Heart left ventricle (tissue), 16 donors: Measurements from ENCODE around the gene GRM1. TPM values are rescaled to one million over a fixed set of nuclear protein-coding genes. Genes with fewer than 3 reads are reported as not detected.
A peak's percentile ranks its signal among the peaks of the same experiment; 100 is the strongest.

Experiments used
- ATAC-seq, 4 donors: fragments of 200-7000 bp; cut with Tn5 transposase; one replicate each; pipeline ENCODE4 v1.9.1; 2020 to 2022; ENCODE audit warnings: moderate library complexity in 4 of 4, mild to moderate bottlenecking in 3 of 4, moderate number of reproducible peaks in 1 of 4
- DNase-seq, 5 donors: peaks; one replicate each; pipeline ENCODE4 v3.0.0-alpha.2; 2020
- H3K27ac ChIP-seq, 12 donors: fragments of 200-600 bp; sonication (generic) in 4 of 12; one replicate each; pipeline versions ENCODE4 v1.5.0 to v1.8.0; 2016 to 2022; ENCODE audit warnings: mild to moderate bottlenecking in 2 of 12
- H3K27me3 ChIP-seq, 9 donors: fragments of 200-600 bp; sonication (generic) in 2 of 9; one replicate each; pipeline versions ENCODE4 v1.5.1 to v1.8.0; 2016 to 2022; ENCODE audit warnings: mild to moderate bottlenecking in 3 of 9
- H3K36me3 ChIP-seq, 9 donors: fragments of 200-600 bp; sonication (generic) in 2 of 9; one replicate each; pipeline versions ENCODE4 v1.5.0 to v1.8.0; 2018 to 2022; ENCODE audit warnings: mild to moderate bottlenecking in 2 of 9
- H3K4me1 ChIP-seq, 12 donors: fragments of 200-600 bp; sonication (generic) in 4 of 12; one replicate each; pipeline versions ENCODE4 v1.5.0 to v1.8.0; 2016 to 2022; ENCODE audit warnings: mild to moderate bottlenecking in 3 of 12
- H3K4me3 ChIP-seq, 12 donors: fragments of 200-600 bp; sonication (generic) in 4 of 12; one replicate each; pipeline versions ENCODE4 v1.5.0 to v1.8.0; 2017 to 2022; ENCODE audit warnings: mild to moderate bottlenecking in 9 of 12, moderate library complexity in 4 of 12
- H3K9me3 ChIP-seq, 12 donors: fragments of 200-600 bp; sonication (generic) in 4 of 12; one replicate each; pipeline versions ENCODE4 v1.5.0 to v1.8.0; 2016 to 2022; ENCODE audit warnings: mild to moderate bottlenecking in 1 of 12
- POLR2A ChIP-seq, 2 donors: fragments of 450-650 bp; IDR thresholded peaks; one replicate each; pipeline ENCODE4 v1.6.1; 2017; ENCODE audit warnings: antibody characterized with exemption in 2 of 2, mild to moderate bottlenecking in 2 of 2, moderate library complexity in 2 of 2
- WGBS, 4 donors: extraction: QIAGEN DNeasy Blood & Tissue Kit in 2 of 4; methylation state at CpG; one replicate each; pipeline versions ENCODE4 v1.1.5 to v1.1.7; 2013 to 2018; 5-methylcytosine and 5-hydroxymethylcytosine counted together
- intact Hi-C, 10 donors: fragments of 100-400 bp; cut with DNase I; formaldehyde crosslinking; loops; one replicate each; pipeline versions ENCODE4 v1.11.1 to v1.14.2; 2022
- polyA plus RNA-seq, 2 donors: library from polyadenylated mRNA; stranded (reverse); fragments of 200-250 nt; gene quantifications; one replicate each; pipeline ENCODE4 v1.2.3, GENCODE V29; 2013
- total RNA-seq, 9 donors: library from RNA; depleted of rRNA in 2 of 9; stranded (reverse); fragments of >200 nt in 2 of 9; fragmentation: NEBNext Ultra II Directional in 3 of 9; extraction: Animal tissue kit (Norgen Biotek cat#: 25700) in 3 of 9; gene quantifications; one replicate each; pipeline versions ENCODE4 v1.1.0 to v1.2.4, GENCODE V29; 2016 to 2023
- TF ChIP-seq, protein P1 (sequence below), 12 donors: fragments of 200-600 bp; sonication (generic) in 4 of 12; IDR thresholded peaks; one replicate each; pipeline versions ENCODE4 v1.5.0 to v1.8.0; 2018 to 2022; ENCODE audit warnings: antibody characterized with exemption in 12 of 12, mild to moderate bottlenecking in 5 of 12
- donor health status: ischemic (EF 13 %, LVEDD 7.1; RV severe dilation, severe dysfunction).
- donor health status: healthy with polysubstance abuse.
- donor health status: DM: no; HTN: yes; CAD: no.
- donor health status: DM: no; HTN: no; CAD: no.
- donor health status: ischemic (EF 25% LVEDD 6.9; RV normal size, moderate dysfunction).
- donor health status: ischemic (EF 25% LVEDD 5.7; RV mildly dilated, moderate dysfunction).
- donor health status: healthy.
- donor health status: DM: yes; HTN: yes; CAD: no.
- donor health status: ischemic (EF 35%, LVEDD 5.7; RV mildly dilated, moderate dysfunction).
- donor health status: nonischemic (EF 11% LVEDD 7.7; RV severe dilation, severe dysfunction).
- donor health status: DM: yes; HTN: yes; CAD: no.
- donor health status: PGD.
- donor health status: ischemic (EF 29% LVEDD 5.4; RV normal size, mild dysfunction).
- donor health status: nonischemic (EF 23%, LVEDD 6.1; RV moderate dilation, normal function).

Gene GRM1
- total and polyA plus RNA-seq, 11 donors = 0.62 to 6.9 (median 4.7) TPM

DNA sequence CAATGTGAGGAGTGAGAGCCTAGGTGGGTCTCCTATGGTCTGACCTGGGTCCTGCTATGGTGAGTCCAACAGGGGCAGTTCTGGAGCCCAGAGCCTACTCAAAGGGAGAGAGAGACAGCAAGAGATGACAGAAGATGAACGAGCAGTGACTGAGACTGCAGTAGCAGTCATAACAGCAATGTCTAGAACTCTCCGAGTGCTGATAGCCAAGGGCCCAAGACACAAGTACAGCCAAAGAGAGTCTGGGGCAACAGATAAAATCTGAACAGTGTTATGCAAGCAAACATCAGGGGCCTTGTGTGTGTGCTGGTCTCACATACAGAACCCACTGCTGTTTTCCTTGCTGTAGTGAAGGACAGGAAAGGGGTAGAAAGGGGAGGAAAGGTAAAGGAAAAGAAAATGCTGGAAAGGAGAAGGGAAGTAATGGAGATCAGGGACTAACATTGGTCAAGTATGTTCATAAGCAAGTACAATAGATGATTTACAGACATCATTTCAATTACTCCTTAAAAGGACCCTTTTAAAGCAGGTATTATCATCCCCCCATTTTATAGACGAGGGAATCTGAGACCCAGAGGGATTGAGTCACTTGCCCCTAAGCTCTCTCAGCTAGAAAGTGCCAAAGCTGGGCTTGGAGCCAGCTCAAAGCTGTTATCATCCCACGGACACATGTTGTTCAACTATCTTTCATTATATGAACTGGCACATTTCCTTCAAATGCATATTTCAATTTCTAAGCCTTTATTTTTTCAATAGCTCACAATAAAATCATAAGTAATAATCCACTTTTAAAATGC lies 332.5 kb downstream of the GRM1 start:
- 28 to 39% (median 36%) methylated on average over 4 of the region's 4 CpGs for WGBS, 4 donors
- peak in 2 of 4 donors; percentile 54 to 66 for ATAC-seq

DNA sequence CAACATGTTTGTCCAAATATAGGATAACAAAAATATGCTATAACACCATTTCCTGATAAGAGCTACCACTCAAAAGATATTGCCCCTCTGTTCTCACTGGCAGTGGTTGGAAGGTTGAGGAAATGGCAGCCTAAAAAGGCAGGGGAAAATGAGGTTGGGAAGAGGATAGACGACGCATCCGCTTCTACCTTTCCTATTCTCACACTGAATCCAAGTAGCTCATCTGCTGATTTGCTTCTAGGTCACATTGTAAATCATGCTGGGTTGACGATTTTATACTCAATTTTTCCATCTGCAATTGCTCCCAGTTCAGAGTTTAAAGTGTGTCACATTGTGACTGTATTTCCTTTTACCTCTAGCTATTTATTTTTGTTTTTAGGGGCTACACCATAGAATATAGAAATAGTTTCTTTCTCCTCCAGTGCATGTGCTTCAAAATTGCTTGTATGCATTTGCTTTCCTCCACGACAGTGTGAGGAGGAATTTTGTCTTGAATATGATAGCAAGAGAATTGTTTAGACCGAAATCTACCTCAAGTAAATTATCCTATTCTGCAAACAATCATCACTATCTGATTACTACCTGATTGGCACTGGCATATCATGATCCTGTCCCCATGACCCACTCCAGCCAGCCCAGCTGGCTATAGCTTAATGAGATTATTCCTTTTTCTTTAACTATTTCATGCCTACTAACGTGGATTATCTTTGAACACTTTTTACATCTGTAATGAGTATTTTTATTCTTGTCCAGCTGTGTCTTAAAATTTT lies 335.2 kb downstream of the GRM1 start:
- no peaks in the 10 kb centered on the region for H3K27me3 ChIP-seq
- no peak overlapping the region for H3K27ac ChIP-seq
- no peaks in the 10 kb centered on the region for H3K36me3 ChIP-seq
- 70 to 77% (median 72%) methylated on average over 7 of the region's 7 CpGs for WGBS, 4 donors
- DNase-seq (no peak), ATAC-seq (no peak)
- H3K4me1 ChIP-seq = peaks cover 0 to 21% (median 0%) of the 10 kb centered on the region in 12 donors
- no peak overlapping the region for H3K4me3 ChIP-seq
- H3K9me3 ChIP-seq = peaks cover 0 to 15% (median 0%) of the 10 kb centered on the region in 12 donors
- intact Hi-C loops = no loop called here
- TF ChIP-seq, protein P1, sequence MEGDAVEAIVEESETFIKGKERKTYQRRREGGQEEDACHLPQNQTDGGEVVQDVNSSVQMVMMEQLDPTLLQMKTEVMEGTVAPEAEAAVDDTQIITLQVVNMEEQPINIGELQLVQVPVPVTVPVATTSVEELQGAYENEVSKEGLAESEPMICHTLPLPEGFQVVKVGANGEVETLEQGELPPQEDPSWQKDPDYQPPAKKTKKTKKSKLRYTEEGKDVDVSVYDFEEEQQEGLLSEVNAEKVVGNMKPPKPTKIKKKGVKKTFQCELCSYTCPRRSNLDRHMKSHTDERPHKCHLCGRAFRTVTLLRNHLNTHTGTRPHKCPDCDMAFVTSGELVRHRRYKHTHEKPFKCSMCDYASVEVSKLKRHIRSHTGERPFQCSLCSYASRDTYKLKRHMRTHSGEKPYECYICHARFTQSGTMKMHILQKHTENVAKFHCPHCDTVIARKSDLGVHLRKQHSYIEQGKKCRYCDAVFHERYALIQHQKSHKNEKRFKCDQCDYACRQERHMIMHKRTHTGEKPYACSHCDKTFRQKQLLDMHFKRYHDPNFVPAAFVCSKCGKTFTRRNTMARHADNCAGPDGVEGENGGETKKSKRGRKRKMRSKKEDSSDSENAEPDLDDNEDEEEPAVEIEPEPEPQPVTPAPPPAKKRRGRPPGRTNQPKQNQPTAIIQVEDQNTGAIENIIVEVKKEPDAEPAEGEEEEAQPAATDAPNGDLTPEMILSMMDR (IDR thresholded peaks at IDR 0.05) = no peak
- no peak for TF ChIP-seq POLR2A (IDR thresholded peaks at IDR 0.05)

More for the DNA sequence above, 332.5 kb downstream of the GRM1 start:
- Histone ChIP-seq H3K4me3 (no peak overlapping the region), H3K9me3 (no peaks in the 10 kb centered on the region), H3K4me1 (peaks cover 0 to 39% (median 8%) of the 10 kb centered on the region in 12 donors), H3K36me3 (no peaks in the 10 kb centered on the region), H3K27ac (no peak overlapping the region), H3K27me3 (no peaks in the 10 kb centered on the region)
- TF ChIP-seq, protein P1 (IDR thresholded peaks at IDR 0.05) = no peak
- TF ChIP-seq POLR2A (IDR thresholded peaks at IDR 0.05) = no peak
- intact Hi-C loops = no loop called here
- peak in 4 of 5 donors; percentile 27 to 49 (median 41) for DNase-seq

DNA sequence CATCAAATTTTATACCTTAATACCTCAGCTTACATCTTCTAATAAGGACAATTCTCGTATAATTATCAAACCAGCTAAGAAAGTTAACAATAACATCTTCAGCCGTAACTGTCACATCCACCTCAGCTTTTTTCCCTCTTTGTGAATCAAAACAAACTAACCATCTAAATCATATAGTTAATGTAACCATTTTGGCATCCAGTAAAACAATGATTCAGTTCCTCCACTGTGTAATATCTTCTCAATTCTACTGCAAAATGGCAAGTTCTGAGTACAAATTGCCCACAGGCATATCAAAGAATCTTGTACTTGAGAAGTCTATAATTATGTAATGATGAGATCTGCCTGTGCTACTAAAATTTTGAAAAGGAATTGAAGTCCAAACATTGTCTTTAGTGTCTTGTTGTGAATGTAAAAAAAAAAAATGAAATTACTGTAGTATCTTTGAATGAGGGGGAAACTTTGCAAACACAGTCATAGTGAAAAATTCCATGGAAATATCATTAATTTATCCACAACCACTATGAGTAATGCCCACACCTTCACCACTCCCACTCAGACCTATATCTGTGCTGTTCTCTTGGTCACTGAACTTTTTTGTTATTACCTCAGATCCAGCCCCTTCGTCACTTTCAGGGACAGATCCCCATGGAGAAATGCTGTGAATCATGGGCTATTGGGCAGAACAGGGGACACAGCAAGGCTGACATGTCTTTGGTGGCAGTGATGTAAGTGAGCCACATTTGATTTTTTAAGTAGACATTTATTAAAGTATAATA lies 336.1 kb downstream of the GRM1 start:
- peaks cover 0 to 17% (median 0%) of the 10 kb centered on the region in 12 donors for H3K4me1 ChIP-seq
- no peak for ATAC-seq
- no peak overlapping the region for H3K27ac ChIP-seq
- no peak for DNase-seq
- H3K9me3 ChIP-seq = peaks cover 0 to 15% (median 0%) of the 10 kb centered on the region in 12 donors
- TF ChIP-seq POLR2A (IDR thresholded peaks at IDR 0.05) = no peak
- TF ChIP-seq, protein P1 (IDR thresholded peaks at IDR 0.05) = no peak
- H3K27me3 ChIP-seq = no peaks in the 10 kb centered on the region
- 82 to 92% (median 86%) methylated on average over 3 of the region's 3 CpGs for WGBS, 4 donors
- no peaks in the 10 kb centered on the region for H3K36me3 ChIP-seq
- no peak overlapping the region for H3K4me3 ChIP-seq
- intact Hi-C loops = no loop called here
